ENCODE data around the gene COPS3. TPM values are rescaled to one million over a fixed set of nuclear protein-coding genes. Genes with fewer than 3 reads are reported as not detected.

The COPS3 gene
- total and polyA plus RNA-seq, 9 of the 15 experiments (the other 6 are each of a cell fraction or from before 2014, with no cell fraction given) = 92.4 to 295 (median 167) TPM

- TF ChIP-seq SMAD1 (IDR thresholded peaks at IDR 0.05; ENCODE audit: low read depth, low read length, partially characterized antibody) = no peak
- TF ChIP-seq, protein P1, sequence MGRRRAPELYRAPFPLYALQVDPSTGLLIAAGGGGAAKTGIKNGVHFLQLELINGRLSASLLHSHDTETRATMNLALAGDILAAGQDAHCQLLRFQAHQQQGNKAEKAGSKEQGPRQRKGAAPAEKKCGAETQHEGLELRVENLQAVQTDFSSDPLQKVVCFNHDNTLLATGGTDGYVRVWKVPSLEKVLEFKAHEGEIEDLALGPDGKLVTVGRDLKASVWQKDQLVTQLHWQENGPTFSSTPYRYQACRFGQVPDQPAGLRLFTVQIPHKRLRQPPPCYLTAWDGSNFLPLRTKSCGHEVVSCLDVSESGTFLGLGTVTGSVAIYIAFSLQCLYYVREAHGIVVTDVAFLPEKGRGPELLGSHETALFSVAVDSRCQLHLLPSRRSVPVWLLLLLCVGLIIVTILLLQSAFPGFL (CRISPR knock-in tag; IDR thresholded peaks at IDR 0.05) = no peak
- TF ChIP-seq DPF2 (IDR thresholded peaks at IDR 0.05) = no peak
- no peak for TF ChIP-seq TAF7 (tag; IDR thresholded peaks at IDR 0.05)
- no peak for TF ChIP-seq ZNF24 (IDR thresholded peaks at IDR 0.05)
- TF ChIP-seq ZFP30 (CRISPR knock-in tag; IDR thresholded peaks at IDR 0.05; ENCODE audit: borderline replicate concordance) = no peak
- TF ChIP-seq SREBF1 (IDR thresholded peaks at IDR 0.05; ENCODE audit: borderline replicate concordance, low read depth, low read length) = no peak
- no peak for TF ChIP-seq NCOA4 (IDR thresholded peaks at IDR 0.05; ENCODE audit: partially characterized antibody)
- no peak for TF ChIP-seq ZNF589 (CRISPR knock-in tag; IDR thresholded peaks at IDR 0.05; ENCODE audit: low read depth)
- no peak for TF ChIP-seq MTA1 (IDR thresholded peaks at IDR 0.05; ENCODE audit: borderline replicate concordance)
- no peak for TF ChIP-seq ZNF184 (CRISPR knock-in tag; IDR thresholded peaks at IDR 0.05)
- TF ChIP-seq ERF (CRISPR knock-in tag; IDR thresholded peaks at IDR 0.05) = no peak
- TF ChIP-seq ELF1 (tag; IDR thresholded peaks at IDR 0.05) = peak; percentile 58
- no peak for TF ChIP-seq DNMT1 (IDR thresholded peaks at IDR 0.05)
- no peak for TF ChIP-seq CREB1 (IDR thresholded peaks at IDR 0.05)
- no peak for TF ChIP-seq CREB1 (CRISPR knock-in tag; IDR thresholded peaks at IDR 0.05)
- no peak for TF ChIP-seq ZNF76 (CRISPR knock-in tag; IDR thresholded peaks at IDR 0.05; ENCODE audit: borderline replicate concordance)
- TF ChIP-seq NFE2 (IDR thresholded peaks at IDR 0.05; ENCODE audit: low read depth) = no peak
- TF ChIP-seq SNRNP70 (optimal IDR thresholded peaks at IDR 0.05; ENCODE audit: low read depth, low read length) = no peak
- TF ChIP-seq ZNF717 (CRISPR knock-in tag; IDR thresholded peaks at IDR 0.05) = no peak
- peak; percentile 57; the same call in 1 of the 2 replicates for TF ChIP-seq ETS1 (conservative IDR thresholded peaks at IDR 0.05; ENCODE audit: control insufficient read depth, low read depth, low read length)
- TF ChIP-seq ESRRB (CRISPR knock-in tag; IDR thresholded peaks at IDR 0.05; ENCODE audit: borderline replicate concordance) = no peak
- TF ChIP-seq XRCC4 (IDR thresholded peaks at IDR 0.05; ENCODE audit: extremely low read depth, insufficient read depth, insufficient read length) = no peak
- TF ChIP-seq BCLAF1 (IDR thresholded peaks at IDR 0.05; ENCODE audit: borderline replicate concordance in 1 of 2, control insufficient read depth in 1 of 2, low read depth in 2 of 2, low read length in 1 of 2) = no peak
These were observed 24.3 kb upstream of the COPS3 start (continued) for GRCh38 chr17:17305281-17305801.

Measured in K562 (cell line).